Endothelial cell of umbilical vein (primary cell): ENCODE data around the gene GRAMD1B.

Experiments
- EZH2 ChIP-seq: IDR thresholded peaks from 2 replicates; pipeline ENCODE4 v1.6.1; 2012; ENCODE audit warnings: borderline replicate concordance, low read depth, mild to moderate bottlenecking, moderate library complexity, low read length, inconsistent platforms; ENCODE audit not compliant: severe bottlenecking
- JUN ChIP-seq: IDR thresholded peaks from 2 replicates; pipeline ENCODE4 v1.6.1; 2011; ENCODE audit warnings: borderline replicate concordance, low read depth; ENCODE audit not compliant: insufficient read length, insufficient read depth
- POLR2A ChIP-seq: IDR thresholded peaks from 2 replicates; pipeline ENCODE4 v1.6.1; 2012; ENCODE audit warnings: low read depth, mild to moderate bottlenecking, control low read depth, low read length
- POLR2AphosphoS5 ChIP-seq: IDR thresholded peaks from 2 replicates; pipeline ENCODE4 v1.6.1; 2012; ENCODE audit warnings: low read depth, mild to moderate bottlenecking, control low read depth, low read length, moderate library complexity; ENCODE audit not compliant: insufficient read depth
- TF ChIP-seq, protein P1 (sequence below), 2 donors: IDR thresholded peaks; 1 replicate in 1 of 2; 2 replicates in 1 of 2; pipeline ENCODE4 v1.5.1; 2011; ENCODE audit warnings: low read length in 2 of 2, mild to moderate bottlenecking in 2 of 2, moderate library complexity in 2 of 2, control low read depth in 1 of 2, inconsistent platforms in 1 of 2, low read depth in 1 of 2; ENCODE audit not compliant: insufficient read depth in 1 of 2; ENCODE audit errors: extremely low read depth in 1 of 2

GRCh38 chr11:123588117-123588863 is 158.2 kb downstream of the GRAMD1B start:
- TF ChIP-seq, protein P1, sequence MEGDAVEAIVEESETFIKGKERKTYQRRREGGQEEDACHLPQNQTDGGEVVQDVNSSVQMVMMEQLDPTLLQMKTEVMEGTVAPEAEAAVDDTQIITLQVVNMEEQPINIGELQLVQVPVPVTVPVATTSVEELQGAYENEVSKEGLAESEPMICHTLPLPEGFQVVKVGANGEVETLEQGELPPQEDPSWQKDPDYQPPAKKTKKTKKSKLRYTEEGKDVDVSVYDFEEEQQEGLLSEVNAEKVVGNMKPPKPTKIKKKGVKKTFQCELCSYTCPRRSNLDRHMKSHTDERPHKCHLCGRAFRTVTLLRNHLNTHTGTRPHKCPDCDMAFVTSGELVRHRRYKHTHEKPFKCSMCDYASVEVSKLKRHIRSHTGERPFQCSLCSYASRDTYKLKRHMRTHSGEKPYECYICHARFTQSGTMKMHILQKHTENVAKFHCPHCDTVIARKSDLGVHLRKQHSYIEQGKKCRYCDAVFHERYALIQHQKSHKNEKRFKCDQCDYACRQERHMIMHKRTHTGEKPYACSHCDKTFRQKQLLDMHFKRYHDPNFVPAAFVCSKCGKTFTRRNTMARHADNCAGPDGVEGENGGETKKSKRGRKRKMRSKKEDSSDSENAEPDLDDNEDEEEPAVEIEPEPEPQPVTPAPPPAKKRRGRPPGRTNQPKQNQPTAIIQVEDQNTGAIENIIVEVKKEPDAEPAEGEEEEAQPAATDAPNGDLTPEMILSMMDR (IDR thresholded peaks at IDR 0.05; ENCODE audit: extremely low read depth in 1 of 2, insufficient read depth in 1 of 2, low read depth in 1 of 2, low read length in 2 of 2) = no peak
- no peak for TF ChIP-seq POLR2A
- TF ChIP-seq POLR2AphosphoS5 = no peak
- no peak for TF ChIP-seq JUN
- no peak for TF ChIP-seq EZH2
